Mesothelial cell of epicardium (in vitro differentiated cells): Measurements from ENCODE around the gene RAPGEF1. TPM values are rescaled to one million over a fixed set of nuclear protein-coding genes. Genes with fewer than 3 reads are reported as not detected.

Source experiments
- DNase-seq, 2 experiments: peaks; one replicate each; pipeline ENCODE4 v3.0.0; 2021; ENCODE audit warnings: low spot score in 2 of 2; ENCODE audit not compliant: unreplicated experiment in 2 of 2
- H3K27ac Mint-ChIP-seq: 2 replicates; pipeline ENCODE4 v1.8.0; 2021; ENCODE audit warnings: mixed read lengths
- H3K27me3 Mint-ChIP-seq: 2 replicates; pipeline ENCODE4 v1.8.0; 2021; ENCODE audit warnings: low read depth, mixed read lengths
- H3K36me3 Mint-ChIP-seq: 2 replicates; pipeline ENCODE4 v1.8.0; 2021; ENCODE audit warnings: mixed read lengths
- H3K4me1 Mint-ChIP-seq: 2 replicates; pipeline ENCODE4 v1.8.0; 2021; ENCODE audit warnings: mixed read lengths
- H3K4me3 Mint-ChIP-seq: 2 replicates; pipeline ENCODE4 v1.8.0; 2021; ENCODE audit warnings: mild to moderate bottlenecking, moderate library complexity, mixed read lengths
- H3K9me3 Mint-ChIP-seq: 2 replicates; pipeline ENCODE4 v1.8.0; 2021; ENCODE audit warnings: mixed read lengths
- CTCF ChIP-seq: fragments of 200-600 bp; sonication (generic); IDR thresholded peaks from one replicate; pipeline ENCODE4 v1.5.0; 2021; ENCODE audit warnings: antibody characterized with exemption; ENCODE audit not compliant: unreplicated experiment
- total RNA-seq: library from RNA; stranded (reverse); gene quantifications from 3 replicates; pipeline ENCODE4 v1.2.1, GENCODE V29; 2021

The RAPGEF1 gene
- total RNA-seq, 1 donor from 2014 or later = 50.4 TPM

GRCh38 chr9:131528886-131529505 lies 210.9 kb downstream of the RAPGEF1 start:
- H3K36me3 Mint-ChIP-seq = peaks cover 18% of the 10 kb centered on the region
- no peak for DNase-seq
- no peaks in the 10 kb centered on the region for H3K27me3 Mint-ChIP-seq
- peaks cover 7% of the 10 kb centered on the region for H3K4me1 Mint-ChIP-seq
- TF ChIP-seq CTCF = no peak
- no peak overlapping the region for H3K27ac Mint-ChIP-seq
- no peaks in the 10 kb centered on the region for H3K9me3 Mint-ChIP-seq
- H3K4me3 Mint-ChIP-seq = peak overlapping the region; percentile 80

- peak overlapping the region; percentile 53 for H3K4me3 Mint-ChIP-seq
- H3K4me1 Mint-ChIP-seq = peaks cover 7% of the 10 kb centered on the region
- DNase-seq = no peak
- no peak overlapping the region for H3K27ac Mint-ChIP-seq
- no peak for TF ChIP-seq CTCF
- H3K9me3 Mint-ChIP-seq = no peaks in the 10 kb centered on the region
- H3K36me3 Mint-ChIP-seq = peaks cover 18% of the 10 kb centered on the region
- H3K27me3 Mint-ChIP-seq = no peaks in the 10 kb centered on the region
These were observed 211.7 kb downstream of the RAPGEF1 start for GRCh38 chr9:131528186-131528585.

Other genes starting within 250 kb of the RAPGEF1 start
- gene POMT1, start 237.2 kb downstream of the RAPGEF1 start, total RNA-seq = 54.8 to 59.2 TPM (median 57.2 TPM) in 3 replicates
- 21.9 to 26.6 TPM (median 23.2 TPM) in 3 replicates for gene UCK1, start 208.8 kb downstream of the RAPGEF1 start, total RNA-seq
- not detected in 3 replicates for gene PRRT1B, start 194.6 kb downstream of the RAPGEF1 start, total RNA-seq